Dermis lymphatic vessel endothelial cell (primary cell): ENCODE results near the gene ZNF518A. TPM values are rescaled to one million over a fixed set of nuclear protein-coding genes. Genes with fewer than 3 reads are reported as not detected.

Source experiments
- total RNA-seq: library from RNA; depleted of rRNA; stranded (reverse); fragments of >200 nt; gene quantifications from 2 replicates; pipeline ENCODE4 v1.2.1, GENCODE V29; 2014

Gene ZNF518A
- 14.3 and 15.8 TPM in 2 replicates for total RNA-seq

GRCh38 chr10:96129387-96130325 is at the start of gene ZNF518A:
TSS of gene ZNF518A (plus strand) at chr10:96130297. CDS start at chr10:96156323, 26,026 bp downstream.

Other genes with a start within 250 kb of the ZNF518A start
- 0.17 and 0.33 TPM in 2 replicates for gene CC2D2B, start 222.3 kb upstream of the ZNF518A start, total RNA-seq
- gene CCNJ, start 86.7 kb upstream of the ZNF518A start, total RNA-seq = 28.9 and 32.4 TPM in 2 replicates
- not detected in 2 replicates for gene BLNK, start 141.3 kb downstream of the ZNF518A start, total RNA-seq
- gene DNTT, start 174.1 kb downstream of the ZNF518A start, total RNA-seq = not detected in 2 replicates
- not detected in 2 replicates for gene OPALIN, start 228.7 kb downstream of the ZNF518A start, total RNA-seq